GM21423 (cell line): ENCODE measurements around the gene ALAD.
"Not testable (repeated sequence)": the region's sequence is repeated elsewhere in the genome, so short reads cannot be mapped to it uniquely, and the experiment has no call there.

ENCODE experiments used
- ATAC-seq: cut with Tn5 transposase; IDR thresholded peaks from one replicate; pipeline ENCODE4 v1.9.1; 2021; ENCODE audit warnings: mild to moderate bottlenecking, moderate library complexity; ENCODE audit not compliant: unreplicated experiment

Gene ALAD

DNA sequence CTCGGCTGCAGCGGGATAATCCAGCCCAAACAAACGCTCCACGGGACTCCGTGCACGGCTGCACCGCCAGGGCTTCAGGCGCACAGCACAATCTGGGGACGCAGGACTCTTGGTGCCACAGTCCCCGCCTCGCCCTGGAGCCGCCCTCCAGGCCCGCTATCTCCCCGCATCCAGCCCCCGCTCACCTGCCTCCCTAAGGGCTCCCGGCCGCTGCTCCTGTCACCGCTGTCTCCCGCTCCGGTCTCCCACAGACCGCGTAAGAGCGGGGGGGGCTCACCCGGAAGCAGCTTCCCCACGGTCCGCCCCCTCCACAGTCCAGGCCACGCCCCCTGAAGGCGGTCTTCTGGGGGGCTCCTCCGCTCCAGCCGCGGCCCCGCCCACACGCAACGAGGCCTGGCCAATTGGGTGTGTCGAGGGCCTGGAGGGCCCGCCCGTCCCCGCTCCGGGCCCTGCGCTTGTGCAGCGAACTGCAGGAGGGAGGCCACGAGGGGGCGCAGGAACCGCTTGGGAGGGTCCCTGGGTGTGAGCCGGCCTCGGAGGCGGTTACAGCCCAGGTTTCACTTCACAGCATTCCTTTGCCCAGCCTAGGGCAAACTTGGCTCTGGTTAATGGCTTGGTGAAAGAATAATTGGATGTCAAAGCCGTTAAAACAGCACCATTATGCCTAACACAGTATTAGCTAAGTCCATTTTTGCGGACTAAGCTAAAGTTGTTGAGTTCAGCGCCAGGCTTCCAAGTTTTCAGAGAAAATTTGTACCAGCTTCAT, at the start of gene ALAD:
Gene ALAD (minus strand): TSS at position 258 of the 766 bp plus-strand sequence. CDS start 7,725 bp downstream, outside the sequence.
- peak; percentile 98 for ATAC-seq

DNA sequence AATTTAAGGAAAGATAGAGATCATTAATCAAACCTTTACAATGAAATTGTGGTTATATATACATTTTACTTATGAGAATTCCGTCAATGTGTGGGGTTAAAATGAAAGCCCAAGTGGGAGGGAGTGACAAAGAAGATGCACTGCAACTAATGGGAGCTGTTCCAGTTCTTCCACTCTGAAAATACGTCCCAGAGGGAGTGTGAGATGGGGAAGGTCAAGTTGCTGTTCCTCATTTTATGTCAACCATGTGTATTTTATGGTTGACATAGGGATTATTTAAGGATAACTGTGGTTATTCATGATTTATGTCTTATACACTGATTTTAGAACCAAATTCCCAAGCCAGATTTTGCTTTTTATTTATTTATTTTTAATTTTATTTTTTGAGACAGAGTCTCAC, 48.3 kb upstream of the ALAD start:
- ATAC-seq = no peak

DNA sequence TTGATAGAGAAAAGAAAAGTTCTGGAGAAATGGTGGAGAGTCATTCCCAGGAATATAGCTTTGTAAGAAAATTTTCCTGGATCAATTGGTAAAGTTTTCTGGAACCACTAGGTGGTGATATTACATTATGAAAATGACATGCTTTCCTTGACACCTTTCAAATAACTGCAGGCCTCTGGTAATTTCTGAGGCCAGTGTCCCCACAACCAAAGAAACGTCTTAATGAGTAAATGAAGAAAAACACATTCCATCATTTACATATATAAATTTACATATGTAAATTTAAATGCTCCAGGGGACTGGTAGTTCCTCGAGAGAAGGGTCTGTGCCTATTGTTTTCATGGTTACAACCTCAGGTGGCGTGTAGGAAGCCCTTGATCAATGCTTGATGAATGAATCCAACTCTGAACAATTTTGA, 45.2 kb upstream of the ALAD start:
- ATAC-seq = no peak

DNA sequence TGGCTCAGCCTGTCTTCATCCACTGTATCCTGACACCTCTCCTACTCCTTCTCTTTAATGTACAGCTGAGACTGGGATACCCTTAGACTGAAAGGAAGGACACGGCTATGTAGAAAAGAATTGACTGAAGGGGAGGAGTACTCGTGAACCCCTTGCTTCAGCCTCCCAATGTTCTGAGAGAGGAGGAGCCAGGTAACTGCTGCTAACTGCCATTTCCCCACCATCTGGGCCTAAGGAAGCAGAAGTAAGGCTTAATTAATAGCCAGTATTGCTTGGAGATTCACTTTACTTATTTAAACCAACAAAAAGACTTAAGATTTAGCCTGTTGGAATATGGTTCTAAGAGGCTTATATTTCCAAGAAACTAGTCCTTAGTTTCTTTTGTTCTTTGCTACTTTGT, 43.7 kb upstream of the ALAD start:
- no peak for ATAC-seq

- not testable (repeated sequence) for ATAC-seq
These were observed 36.6 kb upstream of the ALAD start for GRCh38 chr9:113437716-113438115.

GRCh38 chr9:113436728-113437515, 35.8 kb upstream of the ALAD start:
- ATAC-seq = no peak

- no peak for ATAC-seq
These were observed 30.1 kb upstream of the ALAD start for GRCh38 chr9:113431191-113431590.

DNA sequence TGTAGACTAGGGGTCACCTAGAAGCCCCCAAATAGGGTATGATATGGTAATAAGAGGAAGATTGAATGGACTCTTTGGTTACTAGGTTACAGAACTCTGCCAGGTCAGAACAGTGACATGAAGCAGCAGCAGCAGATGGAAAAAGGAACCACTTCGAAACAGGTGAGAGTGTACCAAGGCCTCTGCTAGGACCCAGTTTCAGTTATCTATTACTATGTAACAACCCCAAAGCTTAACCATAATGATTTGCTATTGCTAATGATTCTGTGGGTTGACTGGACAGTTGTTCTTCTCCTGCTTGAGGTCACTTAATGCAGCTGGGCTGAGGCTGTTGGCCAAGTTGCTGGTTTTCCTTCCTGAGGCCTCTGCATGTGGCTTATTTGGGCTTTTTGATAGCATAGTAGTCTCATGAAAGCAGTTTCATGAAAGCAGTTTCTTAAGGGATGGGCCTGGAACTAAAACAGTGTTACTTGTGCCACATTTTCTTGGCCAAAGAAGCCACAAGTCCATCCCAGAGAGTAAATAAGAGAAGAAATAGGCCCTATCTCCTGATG, 27.1 kb upstream of the ALAD start:
- ATAC-seq = no peak

GRCh38 chr9:113427629-113428028, 26.5 kb upstream of the ALAD start:
- no peak for ATAC-seq

DNA sequence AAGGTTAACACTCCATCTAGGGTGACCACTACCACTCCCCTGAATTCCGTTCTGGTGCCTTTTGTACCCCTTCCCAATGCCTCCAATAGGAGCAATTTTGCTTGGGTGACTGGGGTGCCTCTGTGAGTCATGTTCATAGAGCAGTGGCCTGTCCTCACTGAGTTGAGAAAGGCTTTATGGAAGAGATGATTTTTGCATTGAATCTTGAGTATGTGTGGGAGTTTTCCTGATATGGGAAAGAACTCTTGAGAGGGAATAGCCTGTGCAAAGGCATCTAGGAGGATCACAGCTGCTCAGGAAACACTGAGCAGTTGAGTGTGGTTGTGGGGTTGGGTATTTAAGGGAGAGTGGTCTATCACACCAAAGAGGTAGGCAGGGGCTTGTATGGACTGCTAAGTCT, 25.6 kb upstream of the ALAD start:
- ATAC-seq = no peak

GRCh38 chr9:113425072-113425471, 24.0 kb upstream of the ALAD start:
- no peak for ATAC-seq

GRCh38 chr9:113421726-113422125, 20.6 kb upstream of the ALAD start:
- no peak for ATAC-seq

DNA sequence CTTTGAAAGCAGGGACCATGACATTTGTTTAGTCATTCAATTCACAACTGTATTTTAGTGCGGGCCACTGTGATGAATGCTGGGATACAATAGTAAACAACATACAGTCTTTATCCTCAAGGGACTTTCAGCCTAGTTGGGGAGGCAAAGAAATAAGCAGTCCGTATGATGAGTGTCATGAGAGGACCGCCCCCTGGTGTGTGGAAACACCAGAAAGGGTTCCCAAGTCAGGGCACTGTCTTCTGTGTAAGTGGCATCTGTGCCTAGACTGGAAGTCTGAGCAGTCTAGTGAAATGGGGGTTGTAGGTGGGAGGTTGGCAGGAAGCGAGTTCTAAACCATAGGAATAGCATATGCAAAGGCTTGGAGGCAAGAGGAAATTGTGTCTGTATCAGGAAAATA, 16.3 kb upstream of the ALAD start:
- no peak for ATAC-seq

GRCh38 chr9:113416149-113416721, 15.2 kb upstream of the ALAD start:
- ATAC-seq = peak; percentile 97

GRCh38 chr9:113410207-113410864, 9.3 kb upstream of the ALAD start, which contains the start of the genes C9orf43 and POLE3:
Gene C9orf43 (plus strand): TSS chr9:113410747. CDS start chr9:113413494, 2,747 bp downstream.
Gene POLE3 (minus strand): TSS chr9:113410675. CDS start chr9:113410293, 382 bp downstream.
- peak; percentile 92 for ATAC-seq

DNA sequence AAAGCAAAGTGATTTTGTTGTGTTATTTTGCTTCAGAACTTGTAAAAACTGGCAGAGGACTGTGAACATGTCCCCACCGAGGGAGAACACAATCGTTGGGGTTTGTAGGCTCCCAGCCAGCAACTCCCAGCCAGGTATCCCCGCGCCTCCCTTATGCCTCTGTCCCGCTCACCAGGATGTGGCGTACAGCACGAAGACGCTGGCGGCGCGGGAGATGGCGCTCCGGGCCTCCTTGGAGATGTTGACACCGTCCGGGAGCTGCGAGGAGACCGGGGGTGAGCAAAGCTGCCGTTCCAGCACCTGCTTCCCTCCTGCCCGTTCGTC, 8.8 kb upstream of the ALAD start:
- ATAC-seq = no peak

DNA sequence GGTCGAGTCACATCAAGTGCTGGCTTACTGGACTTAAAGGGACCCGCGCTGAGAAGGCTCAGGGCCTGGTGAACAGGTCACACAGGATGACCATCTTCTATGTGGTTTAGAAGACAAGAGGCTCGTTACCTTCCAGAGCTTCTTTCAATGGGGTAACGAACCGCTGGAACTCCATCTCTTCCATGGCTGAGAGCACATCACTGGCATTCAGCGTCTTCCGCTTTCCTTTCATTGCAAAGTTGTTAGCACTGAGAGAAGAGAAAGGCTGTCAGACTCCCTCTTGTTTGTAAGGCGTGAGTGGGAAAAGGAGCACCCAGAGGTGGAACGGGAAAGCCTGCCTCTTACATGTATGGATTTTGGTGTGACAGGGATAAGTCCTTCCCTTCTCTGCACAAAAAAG, 8.4 kb upstream of the ALAD start:
- ATAC-seq = no peak

GRCh38 chr9:113406873-113407511, 5.9 kb upstream of the ALAD start:
- not testable (repeated sequence) for ATAC-seq

GRCh38 chr9:113406353-113406752, 5.3 kb upstream of the ALAD start:
- not testable (repeated sequence) for ATAC-seq

DNA sequence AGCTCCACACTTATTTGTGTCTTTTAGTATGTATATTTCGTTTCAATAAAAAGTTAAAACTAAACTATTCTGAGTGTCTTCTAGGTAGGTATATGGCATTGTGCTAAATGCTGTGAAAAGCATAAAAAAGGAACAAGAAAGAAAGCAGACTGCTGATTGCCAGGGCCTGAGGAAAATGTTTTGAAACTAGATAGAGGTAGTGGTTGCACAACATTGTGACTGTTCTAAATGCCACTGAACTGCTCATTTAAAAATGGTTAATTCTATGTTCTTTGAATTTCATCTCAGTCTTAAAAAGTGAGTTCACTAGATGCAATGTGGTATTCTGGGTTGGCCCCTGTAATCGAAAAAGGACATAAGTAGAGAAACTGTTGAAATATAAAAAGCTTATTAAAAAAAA, 2.6 kb upstream of the ALAD start:
- ATAC-seq = no peak
